Measurements from ENCODE around the gene BMX. TPM values are rescaled to one million over a fixed set of nuclear protein-coding genes. Genes with fewer than 3 reads are reported as not detected.

Gene BMX
- under 1 TPM; 0.22 to 0.33 TPM for polyA plus RNA-seq

GRCh38 chrX:15500497-15500966, at the start of gene BMX:
BMX (plus strand) TSS chrX:15500807; CDS start chrX:15508354, 7,547 bp downstream.
- H3K27ac ChIP-seq (ENCODE audit: low read depth in 2 of 2, low read length in 1 of 2): no peak within 1 kb of the TSS
- H3K9me3 ChIP-seq (ENCODE audit: control insufficient read depth in 2 of 2, insufficient read depth in 1 of 2, low read depth in 1 of 2, low read length in 1 of 2): no peaks in the 10 kb centered on the region
- no peak within 1 kb of the TSS for H3K4me3 ChIP-seq (ENCODE audit: low read depth in 1 of 2, low read length in 2 of 2)
- H3K4me1 ChIP-seq (ENCODE audit: control insufficient read depth in 2 of 2, insufficient read depth in 2 of 2, low read length in 1 of 2): no peaks in the 10 kb centered on the region
- WGBS, 2 donors: 76 to 78% methylated on average over 18 of the region's 18 CpGs
- H3K27me3 ChIP-seq (ENCODE audit: control insufficient read depth in 1 of 2, insufficient read depth in 2 of 2, low read length in 2 of 2): peaks cover 0 to 7% of the 10 kb centered on the region in 2 donors
- H3K36me3 ChIP-seq (ENCODE audit: control insufficient read depth in 2 of 2, insufficient read depth in 2 of 2, low read length in 1 of 2): no peaks in the 10 kb centered on the region

- Histone ChIP-seq H3K4me1 (ENCODE audit: control insufficient read depth in 2 of 2, insufficient read depth in 2 of 2, low read length in 1 of 2) (peaks cover 0 to 2% of the 10 kb centered on the region in 2 donors), H3K36me3 (ENCODE audit: control insufficient read depth in 2 of 2, insufficient read depth in 2 of 2, low read length in 1 of 2) (no peaks in the 10 kb centered on the region), H3K27me3 (ENCODE audit: control insufficient read depth in 1 of 2, insufficient read depth in 2 of 2, low read length in 2 of 2) (no peaks in the 10 kb centered on the region), H3K27ac (ENCODE audit: low read depth in 2 of 2, low read length in 1 of 2) (no peak overlapping the region), H3K4me3 (ENCODE audit: low read depth in 1 of 2, low read length in 2 of 2) (no peak overlapping the region), H3K9me3 (ENCODE audit: control insufficient read depth in 2 of 2, insufficient read depth in 1 of 2, low read depth in 1 of 2, low read length in 1 of 2) (no peaks in the 10 kb centered on the region)
- 47 to 56% methylated on average over 1 of the region's 1 CpG for WGBS, 2 donors
Observed at GRCh38 chrX:15451913-15452312, 48.7 kb upstream of the BMX start.

DNA sequence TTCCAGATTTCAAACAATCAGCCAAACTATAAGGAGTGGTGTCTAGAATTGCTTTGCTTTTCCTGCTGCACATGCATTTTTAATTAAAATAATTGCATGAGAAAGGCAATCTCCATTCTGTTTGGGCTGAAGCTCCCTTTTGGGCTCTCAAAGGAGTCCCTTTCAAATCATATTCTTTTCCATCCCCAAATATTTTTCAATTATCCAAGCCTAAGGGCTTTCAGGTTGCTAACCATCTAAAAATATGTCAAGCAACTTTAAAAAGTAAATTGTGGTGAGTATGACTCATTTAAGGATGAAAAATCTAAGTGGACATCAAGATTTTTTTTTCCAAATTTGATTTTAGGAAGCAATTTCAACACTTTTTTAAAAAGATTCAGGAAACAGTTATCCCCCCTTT, 35.9 kb upstream of the BMX start:
- no peaks in the 10 kb centered on the region for H3K9me3 ChIP-seq (ENCODE audit: control insufficient read depth in 2 of 2, insufficient read depth in 1 of 2, low read depth in 1 of 2, low read length in 1 of 2)
- H3K27me3 ChIP-seq (ENCODE audit: control insufficient read depth in 1 of 2, insufficient read depth in 2 of 2, low read length in 2 of 2): no peaks in the 10 kb centered on the region
- no peaks in the 10 kb centered on the region for H3K4me1 ChIP-seq (ENCODE audit: control insufficient read depth in 2 of 2, insufficient read depth in 2 of 2, low read length in 1 of 2)
- no peak overlapping the region for H3K4me3 ChIP-seq (ENCODE audit: low read depth in 1 of 2, low read length in 2 of 2)
- no peaks in the 10 kb centered on the region for H3K36me3 ChIP-seq (ENCODE audit: control insufficient read depth in 2 of 2, insufficient read depth in 2 of 2, low read length in 1 of 2)
- no peak overlapping the region for H3K27ac ChIP-seq (ENCODE audit: low read depth in 2 of 2, low read length in 1 of 2)

- Histone ChIP-seq H3K27me3 (ENCODE audit: control insufficient read depth in 1 of 2, insufficient read depth in 2 of 2, low read length in 2 of 2) (no peaks in the 10 kb centered on the region), H3K4me3 (ENCODE audit: low read depth in 1 of 2, low read length in 2 of 2) (no peak overlapping the region), H3K4me1 (ENCODE audit: control insufficient read depth in 2 of 2, insufficient read depth in 2 of 2, low read length in 1 of 2) (no peaks in the 10 kb centered on the region), H3K9me3 (ENCODE audit: control insufficient read depth in 2 of 2, insufficient read depth in 1 of 2, low read depth in 1 of 2, low read length in 1 of 2) (no peaks in the 10 kb centered on the region), H3K27ac (ENCODE audit: low read depth in 2 of 2, low read length in 1 of 2) (no peak overlapping the region), H3K36me3 (ENCODE audit: control insufficient read depth in 2 of 2, insufficient read depth in 2 of 2, low read length in 1 of 2) (no peaks in the 10 kb centered on the region)
- 37 to 39% methylated on average over 4 of the region's 4 CpGs for WGBS, 2 donors
Observed at GRCh38 chrX:15465347-15465746, 35.3 kb upstream of the BMX start.

- H3K27ac ChIP-seq (ENCODE audit: low read depth in 2 of 2, low read length in 1 of 2): no peak overlapping the region
Observed at GRCh38 chrX:15465896-15466651, 34.5 kb upstream of the BMX start.

GRCh38 chrX:15468036-15468435, 32.6 kb upstream of the BMX start:
- no peaks in the 10 kb centered on the region for H3K27me3 ChIP-seq (ENCODE audit: control insufficient read depth in 1 of 2, insufficient read depth in 2 of 2, low read length in 2 of 2)
- no peaks in the 10 kb centered on the region for H3K36me3 ChIP-seq (ENCODE audit: control insufficient read depth in 2 of 2, insufficient read depth in 2 of 2, low read length in 1 of 2)
- no peaks in the 10 kb centered on the region for H3K9me3 ChIP-seq (ENCODE audit: control insufficient read depth in 2 of 2, insufficient read depth in 1 of 2, low read depth in 1 of 2, low read length in 1 of 2)
- H3K4me3 ChIP-seq (ENCODE audit: low read depth in 1 of 2, low read length in 2 of 2): no peak overlapping the region
- H3K27ac ChIP-seq (ENCODE audit: low read depth in 2 of 2, low read length in 1 of 2): peak overlapping the region; percentile 16 to 49
- WGBS, 2 donors: 9 to 16% methylated on average over 4 of the region's 4 CpGs
- no peaks in the 10 kb centered on the region for H3K4me1 ChIP-seq (ENCODE audit: control insufficient read depth in 2 of 2, insufficient read depth in 2 of 2, low read length in 1 of 2)

More at GRCh38 chrX:15465896-15466651, 34.5 kb upstream of the BMX start:
- H3K27me3 ChIP-seq (ENCODE audit: control insufficient read depth in 1 of 2, insufficient read depth in 2 of 2, low read length in 2 of 2): no peaks in the 10 kb centered on the region
- WGBS, 2 donors: 66 to 85% methylated on average over 9 of the region's 9 CpGs
- no peak overlapping the region for H3K4me3 ChIP-seq (ENCODE audit: low read depth in 1 of 2, low read length in 2 of 2)
- no peaks in the 10 kb centered on the region for H3K9me3 ChIP-seq (ENCODE audit: control insufficient read depth in 2 of 2, insufficient read depth in 1 of 2, low read depth in 1 of 2, low read length in 1 of 2)
- no peaks in the 10 kb centered on the region for H3K36me3 ChIP-seq (ENCODE audit: control insufficient read depth in 2 of 2, insufficient read depth in 2 of 2, low read length in 1 of 2)
- H3K4me1 ChIP-seq (ENCODE audit: control insufficient read depth in 2 of 2, insufficient read depth in 2 of 2, low read length in 1 of 2): no peaks in the 10 kb centered on the region

- Histone ChIP-seq H3K9me3 (ENCODE audit: control insufficient read depth in 2 of 2, insufficient read depth in 1 of 2, low read depth in 1 of 2, low read length in 1 of 2) (no peaks in the 10 kb centered on the region), H3K4me1 (ENCODE audit: control insufficient read depth in 2 of 2, insufficient read depth in 2 of 2, low read length in 1 of 2) (no peaks in the 10 kb centered on the region), H3K36me3 (ENCODE audit: control insufficient read depth in 2 of 2, insufficient read depth in 2 of 2, low read length in 1 of 2) (no peaks in the 10 kb centered on the region), H3K27me3 (ENCODE audit: control insufficient read depth in 1 of 2, insufficient read depth in 2 of 2, low read length in 2 of 2) (no peaks in the 10 kb centered on the region), H3K4me3 (ENCODE audit: low read depth in 1 of 2, low read length in 2 of 2) (no peak overlapping the region), H3K27ac (ENCODE audit: low read depth in 2 of 2, low read length in 1 of 2) (no peak overlapping the region)
- WGBS, 2 donors: 75 to 84% methylated on average over 1 of the region's 1 CpG
Observed at GRCh38 chrX:15469613-15470012, 31.0 kb upstream of the BMX start.

- WGBS, 2 donors: 19 to 20% methylated on average over 3 of the region's 3 CpGs
- Histone ChIP-seq H3K9me3 (ENCODE audit: control insufficient read depth in 2 of 2, insufficient read depth in 1 of 2, low read depth in 1 of 2, low read length in 1 of 2) (no peaks in the 10 kb centered on the region), H3K4me3 (ENCODE audit: low read depth in 1 of 2, low read length in 2 of 2) (no peak overlapping the region), H3K4me1 (ENCODE audit: control insufficient read depth in 2 of 2, insufficient read depth in 2 of 2, low read length in 1 of 2) (no peaks in the 10 kb centered on the region), H3K36me3 (ENCODE audit: control insufficient read depth in 2 of 2, insufficient read depth in 2 of 2, low read length in 1 of 2) (no peaks in the 10 kb centered on the region), H3K27ac (ENCODE audit: low read depth in 2 of 2, low read length in 1 of 2) (no peak overlapping the region), H3K27me3 (ENCODE audit: control insufficient read depth in 1 of 2, insufficient read depth in 2 of 2, low read length in 2 of 2) (no peaks in the 10 kb centered on the region)
Observed at GRCh38 chrX:15471028-15471427, 29.6 kb upstream of the BMX start.

DNA sequence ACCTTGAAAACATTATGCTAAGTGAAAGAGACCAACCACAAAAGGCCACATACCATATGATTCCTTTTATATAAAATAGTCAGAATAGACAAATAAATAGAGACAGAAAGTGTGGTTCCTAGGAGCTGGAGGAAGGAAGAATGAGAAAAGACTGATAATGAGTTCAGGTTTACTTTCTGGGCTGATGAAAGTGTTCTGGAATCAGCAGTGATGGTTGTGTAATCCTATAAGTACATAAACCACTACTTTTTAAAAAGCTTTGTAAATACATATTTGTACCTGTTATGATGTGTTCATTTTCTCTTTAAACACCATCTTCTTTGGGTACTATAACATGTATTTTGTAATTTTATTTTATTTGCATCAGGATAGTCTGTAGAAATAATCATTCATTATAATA, 28.1 kb upstream of the BMX start:
- Histone ChIP-seq H3K36me3 (ENCODE audit: control insufficient read depth in 2 of 2, insufficient read depth in 2 of 2, low read length in 1 of 2) (no peaks in the 10 kb centered on the region), H3K9me3 (ENCODE audit: control insufficient read depth in 2 of 2, insufficient read depth in 1 of 2, low read depth in 1 of 2, low read length in 1 of 2) (no peaks in the 10 kb centered on the region), H3K27me3 (ENCODE audit: control insufficient read depth in 1 of 2, insufficient read depth in 2 of 2, low read length in 2 of 2) (no peaks in the 10 kb centered on the region), H3K4me3 (ENCODE audit: low read depth in 1 of 2, low read length in 2 of 2) (no peak overlapping the region), H3K4me1 (ENCODE audit: control insufficient read depth in 2 of 2, insufficient read depth in 2 of 2, low read length in 1 of 2) (no peaks in the 10 kb centered on the region), H3K27ac (ENCODE audit: low read depth in 2 of 2, low read length in 1 of 2) (no peak overlapping the region)

DNA sequence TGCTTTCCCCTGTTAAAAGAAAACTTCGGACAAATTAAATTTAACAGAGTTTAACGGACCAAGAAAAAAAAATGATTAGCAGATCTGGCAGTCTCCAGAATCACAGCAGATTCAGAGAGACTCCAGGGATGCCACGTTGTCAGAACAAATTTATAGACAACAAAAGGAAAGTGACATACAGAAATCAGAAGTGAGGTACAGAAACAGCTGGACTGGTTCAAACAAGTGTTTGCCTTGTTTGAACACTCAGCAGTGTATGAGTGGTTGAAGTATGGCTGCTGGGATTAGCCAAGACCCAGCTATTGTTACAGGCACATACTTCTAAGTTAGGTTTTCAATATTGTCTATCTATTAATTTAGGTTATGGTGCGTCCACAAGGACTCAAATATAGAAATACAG, 26.6 kb upstream of the BMX start:
- H3K27me3 ChIP-seq (ENCODE audit: control insufficient read depth in 1 of 2, insufficient read depth in 2 of 2, low read length in 2 of 2): no peaks in the 10 kb centered on the region
- no peak overlapping the region for H3K4me3 ChIP-seq (ENCODE audit: low read depth in 1 of 2, low read length in 2 of 2)
- no peaks in the 10 kb centered on the region for H3K4me1 ChIP-seq (ENCODE audit: control insufficient read depth in 2 of 2, insufficient read depth in 2 of 2, low read length in 1 of 2)
- H3K36me3 ChIP-seq (ENCODE audit: control insufficient read depth in 2 of 2, insufficient read depth in 2 of 2, low read length in 1 of 2): no peaks in the 10 kb centered on the region
- peak overlapping the region in 1 of 2 donors; percentile 27 for H3K27ac ChIP-seq (ENCODE audit: low read depth in 2 of 2, low read length in 1 of 2)
- 75 to 81% methylated on average over 4 of the region's 4 CpGs for WGBS, 2 donors
- H3K9me3 ChIP-seq (ENCODE audit: control insufficient read depth in 2 of 2, insufficient read depth in 1 of 2, low read depth in 1 of 2, low read length in 1 of 2): no peaks in the 10 kb centered on the region
